HG03095 (cell line): ENCODE measurements around the gene EXOSC3.

ENCODE experiments used
- ATAC-seq: cut with Tn5 transposase; IDR thresholded peaks from one replicate; pipeline ENCODE4 v1.9.1; 2021; ENCODE audit warnings: moderate library complexity; ENCODE audit not compliant: unreplicated experiment

Gene EXOSC3

GRCh38 chr9:37739222-37739621, 45.6 kb downstream of the EXOSC3 start:
- no peak for ATAC-seq

GRCh38 chr9:37732952-37733351, 51.9 kb downstream of the EXOSC3 start:
- ATAC-seq = no peak

- no peak for ATAC-seq
These were observed 52.6 kb downstream of the EXOSC3 start for GRCh38 chr9:37732086-37732741.

GRCh38 chr9:37730839-37731238, 54.0 kb downstream of the EXOSC3 start:
- ATAC-seq = no peak

GRCh38 chr9:37730256-37730655, 54.6 kb downstream of the EXOSC3 start:
- ATAC-seq = no peak
